Psoas muscle (tissue), 8 donors: ENCODE results near the gene NQO1. TPM values are rescaled to one million over a fixed set of nuclear protein-coding genes. Genes with fewer than 3 reads are reported as not detected.

ENCODE experiments used
- ATAC-seq, 4 donors: fragments of 200-7000 bp; cut with Tn5 transposase; one replicate each; pipeline ENCODE4 v1.9.1; 2020; ENCODE audit warnings: moderate library complexity in 3 of 4, mild to moderate bottlenecking in 2 of 4
- DNase-seq, 2 donors: peaks; one replicate each; pipeline ENCODE4 v3.0.0-alpha.2; 2020
- H3K27ac ChIP-seq: fragments of 200-600 bp; one replicate; pipeline ENCODE4 v1.8.0; 2022
- H3K27me3 ChIP-seq, 3 donors: fragments of 200-600 bp in 1 of 3; one replicate each; pipeline versions ENCODE4 v1.6.1 to v1.8.0; 2013 to 2022; ENCODE audit warnings: low read length in 2 of 3, mild to moderate bottlenecking in 2 of 3, moderate library complexity in 1 of 3; ENCODE audit not compliant: insufficient read depth in 3 of 3
- H3K36me3 ChIP-seq, 2 donors: fragments of 200-600 bp in 1 of 2; one replicate each; pipeline versions ENCODE4 v1.6.1 to v1.8.0; 2013 to 2022; ENCODE audit warnings: low read depth in 1 of 2, mild to moderate bottlenecking in 1 of 2, moderate library complexity in 1 of 2; ENCODE audit not compliant: insufficient read depth in 1 of 2
- H3K4me1 ChIP-seq: fragments of 200-600 bp; one replicate; pipeline ENCODE4 v1.8.0; 2022
- H3K4me3 ChIP-seq: fragments of 200-600 bp; one replicate; pipeline ENCODE4 v1.8.0; 2022; ENCODE audit warnings: mild to moderate bottlenecking
- H3K9me3 ChIP-seq: fragments of 200-600 bp; one replicate; pipeline ENCODE4 v1.8.0; 2022
- whole genome bisulfite sequencing, 3 donors: extraction: QIAGEN DNeasy Blood & Tissue Kit; methylation state at CpG; one replicate each; pipeline versions ENCODE4 v1.1.6 to v1.1.7; 2013; 5-methylcytosine and 5-hydroxymethylcytosine counted together
- intact Hi-C, 2 donors: fragments of 100-400 bp; cut with DNase I; formaldehyde crosslinking; loops; one replicate each; pipeline versions ENCODE4 v1.11.0 to v1.14.2; 2022
- polyA plus RNA-seq, 3 donors: library from polyadenylated mRNA; stranded (reverse); fragments of 200-250 nt; gene quantifications; one replicate each; pipeline ENCODE4 v1.2.3, GENCODE V29; 2013
- total RNA-seq, 4 donors: library from RNA; stranded (reverse); fragmentation: NEBNext Ultra II Directional in 2 of 4; extraction: Animal tissue kit (Norgen Biotek cat#: 25700) in 2 of 4; gene quantifications; one replicate each; pipeline versions ENCODE4 v1.2.1 to v1.2.4, GENCODE V29; 2021 to 2023
- TF ChIP-seq, protein P1 (sequence below): fragments of 200-600 bp; IDR thresholded peaks from one replicate; pipeline ENCODE4 v1.8.0; 2022; ENCODE audit warnings: antibody characterized with exemption
- donor health status: healthy with polysubstance abuse.
- donor health status: DM: no; HTN: no; CAD: no; lungs with moderate emphysema.
- donor health status: Bipolar disorder and iron deficiency.
- donor health status: healthy.
- donor health status: DM: yes; HTN: yes; CAD: no.
- donor health status: DM: no; HTN: no; CAD: no.
- donor health status: DM: no; HTN: no; CAD: no.
- donor health status: DM: yes; HTN: yes; CAD: no.

The NQO1 gene
- total and polyA plus RNA-seq, 7 donors = 12.1 to 186 (median 47.1) TPM

DNA sequence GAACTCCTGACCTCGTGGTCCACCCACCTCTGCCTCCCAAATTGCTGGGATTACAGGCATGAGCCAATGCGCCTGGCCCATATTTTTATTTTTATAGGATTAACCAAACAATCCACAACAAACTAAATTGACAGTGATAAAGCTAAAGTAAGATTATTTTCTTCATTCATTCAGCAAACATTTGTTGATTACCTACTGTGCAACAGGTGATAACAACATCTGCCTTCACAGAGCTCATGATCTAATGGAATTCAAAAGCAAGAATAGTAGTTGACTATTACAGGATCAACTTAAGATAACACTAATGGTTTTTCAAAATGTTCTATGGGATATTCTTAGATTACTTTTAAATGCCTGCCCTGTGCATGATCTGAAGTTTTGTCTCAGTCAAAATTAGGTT, 37.8 kb downstream of the NQO1 start:
- ATAC-seq (no peak), DNase-seq (no peak)
- 90 to 96% (median 94%) methylated on average over 2 of the region's 2 CpGs for WGBS, 3 donors
- Histone ChIP-seq H3K4me1 (no peaks in the 10 kb centered on the region), H3K27ac (no peak overlapping the region), H3K36me3 (peaks cover 4 to 91% of the 10 kb centered on the region in 2 donors), H3K27me3 (no peaks in the 10 kb centered on the region), H3K4me3 (no peak overlapping the region), H3K9me3 (no peaks in the 10 kb centered on the region)
- TF ChIP-seq, protein P1, sequence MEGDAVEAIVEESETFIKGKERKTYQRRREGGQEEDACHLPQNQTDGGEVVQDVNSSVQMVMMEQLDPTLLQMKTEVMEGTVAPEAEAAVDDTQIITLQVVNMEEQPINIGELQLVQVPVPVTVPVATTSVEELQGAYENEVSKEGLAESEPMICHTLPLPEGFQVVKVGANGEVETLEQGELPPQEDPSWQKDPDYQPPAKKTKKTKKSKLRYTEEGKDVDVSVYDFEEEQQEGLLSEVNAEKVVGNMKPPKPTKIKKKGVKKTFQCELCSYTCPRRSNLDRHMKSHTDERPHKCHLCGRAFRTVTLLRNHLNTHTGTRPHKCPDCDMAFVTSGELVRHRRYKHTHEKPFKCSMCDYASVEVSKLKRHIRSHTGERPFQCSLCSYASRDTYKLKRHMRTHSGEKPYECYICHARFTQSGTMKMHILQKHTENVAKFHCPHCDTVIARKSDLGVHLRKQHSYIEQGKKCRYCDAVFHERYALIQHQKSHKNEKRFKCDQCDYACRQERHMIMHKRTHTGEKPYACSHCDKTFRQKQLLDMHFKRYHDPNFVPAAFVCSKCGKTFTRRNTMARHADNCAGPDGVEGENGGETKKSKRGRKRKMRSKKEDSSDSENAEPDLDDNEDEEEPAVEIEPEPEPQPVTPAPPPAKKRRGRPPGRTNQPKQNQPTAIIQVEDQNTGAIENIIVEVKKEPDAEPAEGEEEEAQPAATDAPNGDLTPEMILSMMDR = no peak
- intact Hi-C loops = no loop called here

- intact Hi-C loops = no loop called here
- DNase-seq (no peak), ATAC-seq (no peak)
- H3K9me3 ChIP-seq = no peaks in the 10 kb centered on the region
- no peak overlapping the region for H3K4me3 ChIP-seq
- H3K27ac ChIP-seq = no peak overlapping the region
- TF ChIP-seq, protein P1 = no peak
- peaks cover 0 to 100% of the 10 kb centered on the region in 2 donors for H3K36me3 ChIP-seq
- H3K27me3 ChIP-seq = no peaks in the 10 kb centered on the region
- H3K4me1 ChIP-seq = no peaks in the 10 kb centered on the region
These were observed 46.0 kb downstream of the NQO1 start for GRCh38 chr16:69680358-69680757.

GRCh38 chr16:69672998-69673713, 53.2 kb downstream of the NQO1 start:
- TF ChIP-seq, protein P1 = no peak
- Histone ChIP-seq H3K27ac (no peak overlapping the region), H3K4me1 (no peaks in the 10 kb centered on the region), H3K4me3 (no peak overlapping the region), H3K9me3 (no peaks in the 10 kb centered on the region), H3K36me3 (peaks cover 0 to 98% of the 10 kb centered on the region in 2 donors), H3K27me3 (no peaks in the 10 kb centered on the region)
- ATAC-seq = no peak
- intact Hi-C loops = no loop called here
- no peak for DNase-seq
- 84 to 89% (median 87%) methylated on average over 3 of the region's 3 CpGs for WGBS, 3 donors

DNA sequence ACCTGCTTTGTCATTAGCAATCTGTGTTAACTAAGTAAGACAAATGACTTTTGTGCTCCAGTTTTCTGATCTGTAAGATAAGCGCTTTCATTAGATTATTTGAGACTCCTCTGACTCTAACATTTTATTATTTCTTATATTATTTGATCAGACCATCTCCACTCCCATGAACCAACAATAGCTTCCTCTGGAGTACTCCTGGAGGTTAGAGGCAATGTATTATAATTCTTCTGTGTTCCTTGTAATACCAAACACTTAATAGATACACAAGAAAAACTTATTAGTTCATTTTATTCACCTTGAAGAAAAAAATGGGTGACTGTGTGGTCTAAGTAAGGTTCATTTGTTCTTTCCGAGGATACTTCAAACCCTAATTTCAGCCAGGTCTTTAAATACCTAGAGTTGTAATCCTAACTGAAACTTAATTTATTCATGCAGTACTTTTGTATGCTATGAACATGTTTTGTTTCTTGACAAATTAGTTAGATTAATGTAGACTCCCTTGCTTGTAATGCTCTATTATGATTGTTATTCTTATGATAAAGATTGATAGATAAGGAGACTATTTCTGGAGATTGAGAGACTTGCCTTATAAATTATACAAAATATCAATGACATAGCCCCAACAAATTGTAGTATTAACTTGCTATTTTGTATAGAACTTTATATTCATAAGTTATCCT, 53.9 kb downstream of the NQO1 start:
- ATAC-seq = no peak
- Histone ChIP-seq H3K36me3 (peaks cover 0 to 97% of the 10 kb centered on the region in 2 donors), H3K9me3 (no peaks in the 10 kb centered on the region), H3K4me3 (no peak overlapping the region), H3K4me1 (no peaks in the 10 kb centered on the region), H3K27ac (no peak overlapping the region), H3K27me3 (no peaks in the 10 kb centered on the region)
- 93 to 98% (median 96%) methylated on average over 2 of the region's 2 CpGs for WGBS, 3 donors
- TF ChIP-seq, protein P1 = no peak
- intact Hi-C loops = no loop called here
- DNase-seq = no peak
